AG04450 (cell line): Measurements from ENCODE around the gene DIPK1C. TPM values are rescaled to one million over a fixed set of nuclear protein-coding genes. Genes with fewer than 3 reads are reported as not detected.

Experiments
- CTCF ChIA-PET: fragments of 300-600, 350-600 bp; formaldehyde crosslinking; extraction: SDS; loops from one replicate; lab custom pipeline; 2022; ENCODE audit warnings: antibody characterized with exemption, inconsistent platforms; lab: Charles Lee
- POLR2A ChIA-PET: fragments of 350-600 bp; formaldehyde crosslinking; extraction: SDS; loops from one replicate; lab custom pipeline; 2021; ENCODE audit warnings: antibody characterized with exemption, inconsistent platforms; lab: Yijun Ruan, JAX
- DNase-seq: peaks from one replicate; pipeline ENCODE4 v3.0.0-alpha.2; 2011; ENCODE audit warnings: low read depth, low spot score
- H3K27ac ChIP-seq: one replicate; pipeline ENCODE4 v1.5.1; 2012; ENCODE audit warnings: low read depth, low read length, control low read depth
- H3K27me3 ChIP-seq: one replicate; pipeline ENCODE4 v1.6.0; 2012; ENCODE audit warnings: low read length; ENCODE audit not compliant: control insufficient read depth, insufficient read depth
- H3K4me3 ChIP-seq: 2 replicates; pipeline ENCODE4 v1.5.1; 2011; ENCODE audit warnings: mild to moderate bottlenecking, low read depth, low read length, control low read depth
- H3K9me3 ChIP-seq: 2 replicates; pipeline ENCODE4 v1.5.1; 2012; ENCODE audit warnings: low read length; ENCODE audit not compliant: control insufficient read depth, insufficient read depth
- CTCF ChIP-seq: IDR thresholded peaks from 2 replicates; pipeline ENCODE4 v1.5.1; 2011; ENCODE audit warnings: low read depth, low read length, control low read depth, inconsistent platforms
- polyA plus RNA-seq: library from polyadenylated mRNA; depleted of rRNA; stranded (reverse); fragments of >200 nt; gene quantifications from 2 replicates; pipeline ENCODE4 v1.2.3, GENCODE V29; 2011

Gene DIPK1C
- polyA plus RNA-seq, 1 experiment: not detected

GRCh38 chr18:74399091-74399887, 57.8 kb downstream of the DIPK1C start:
- DNase-seq: no peak
- ChIA-PET CTCF (interaction anchor here (1.1 kb wide), 1 partner anchor 153 kb away, joined by 3 read pairs; no protein-coding TSS in a partner anchor), POLR2A (no interaction called here)

GRCh38 chr18:74397572-74397971, 59.5 kb downstream of the DIPK1C start:
- peaks cover 31% of the 10 kb centered on the region for H3K27me3 ChIP-seq
- no peak for TF ChIP-seq CTCF
- no peak overlapping the region for H3K4me3 ChIP-seq
- no peaks in the 10 kb centered on the region for H3K9me3 ChIP-seq
- POLR2A ChIA-PET: no interaction called here
- no peak overlapping the region for H3K27ac ChIP-seq
- CTCF ChIA-PET: no interaction called here
- DNase-seq: no peak

More at GRCh38 chr18:74399091-74399887, 57.8 kb downstream of the DIPK1C start:
- Histone ChIP-seq H3K27ac (no peak overlapping the region), H3K4me3 (no peak overlapping the region), H3K27me3 (peaks cover 24% of the 10 kb centered on the region), H3K9me3 (no peaks in the 10 kb centered on the region)
- TF ChIP-seq CTCF: no peak

- H3K27me3 ChIP-seq: peaks cover 37% of the 10 kb centered on the region
- H3K4me3 ChIP-seq: no peak overlapping the region
- no peak for TF ChIP-seq CTCF
- H3K27ac ChIP-seq: no peak overlapping the region
- no peak for DNase-seq
- ChIA-PET POLR2A (no interaction called here), CTCF (no interaction called here)
- no peaks in the 10 kb centered on the region for H3K9me3 ChIP-seq
Observed at GRCh38 chr18:74396171-74397169, 60.6 kb downstream of the DIPK1C start.

GRCh38 chr18:74395648-74396154, 61.4 kb downstream of the DIPK1C start:
- Histone ChIP-seq H3K27ac (no peak overlapping the region), H3K4me3 (no peak overlapping the region), H3K9me3 (no peaks in the 10 kb centered on the region), H3K27me3 (peaks cover 37% of the 10 kb centered on the region)
- ChIA-PET POLR2A (no interaction called here), CTCF (no interaction called here)
- no peak for DNase-seq
- TF ChIP-seq CTCF: no peak
